GM12874 (cell line): Measurements from ENCODE around the gene ABL1.
A peak's percentile ranks its signal among the peaks of the same experiment; 100 is the strongest.

Source experiments
- CTCF ChIP-seq: IDR thresholded peaks from 2 replicates; pipeline ENCODE4 v1.5.1; 2011; ENCODE audit warnings: low read depth, mild to moderate bottlenecking, control low read depth, low read length, moderate library complexity; ENCODE audit not compliant: insufficient read depth

ABL1 gene

GRCh38 chr9:130893341-130894101 lies 58.5 kb downstream of the ABL1 start:
- TF ChIP-seq CTCF, result 0 out of 2 replicates have a peak, but pooled peaks have one; percentile 32

DNA sequence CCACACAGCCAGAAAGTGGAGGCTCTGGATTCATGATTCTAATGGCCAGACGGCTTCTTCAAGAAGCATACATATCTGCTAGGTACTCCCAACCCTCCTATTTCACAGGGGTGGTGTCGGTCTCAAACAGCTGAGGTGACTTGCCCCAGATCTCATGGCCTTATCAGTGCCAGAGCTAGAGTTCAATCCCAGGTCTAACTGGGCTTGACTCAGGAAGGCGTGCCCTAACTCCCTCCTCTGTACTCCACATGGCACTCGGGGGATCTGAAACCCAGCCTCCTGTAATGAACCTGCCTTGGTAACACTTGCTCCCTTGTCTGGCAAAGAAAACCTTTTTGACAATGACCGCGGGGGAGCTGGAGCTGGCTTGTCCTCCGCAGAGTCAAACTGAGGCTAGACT lies 59.5 kb downstream of the ABL1 start:
- no peak for TF ChIP-seq CTCF

- TF ChIP-seq CTCF, result no peak
These were observed 60.0 kb downstream of the ABL1 start for GRCh38 chr9:130895038-130895437.

DNA sequence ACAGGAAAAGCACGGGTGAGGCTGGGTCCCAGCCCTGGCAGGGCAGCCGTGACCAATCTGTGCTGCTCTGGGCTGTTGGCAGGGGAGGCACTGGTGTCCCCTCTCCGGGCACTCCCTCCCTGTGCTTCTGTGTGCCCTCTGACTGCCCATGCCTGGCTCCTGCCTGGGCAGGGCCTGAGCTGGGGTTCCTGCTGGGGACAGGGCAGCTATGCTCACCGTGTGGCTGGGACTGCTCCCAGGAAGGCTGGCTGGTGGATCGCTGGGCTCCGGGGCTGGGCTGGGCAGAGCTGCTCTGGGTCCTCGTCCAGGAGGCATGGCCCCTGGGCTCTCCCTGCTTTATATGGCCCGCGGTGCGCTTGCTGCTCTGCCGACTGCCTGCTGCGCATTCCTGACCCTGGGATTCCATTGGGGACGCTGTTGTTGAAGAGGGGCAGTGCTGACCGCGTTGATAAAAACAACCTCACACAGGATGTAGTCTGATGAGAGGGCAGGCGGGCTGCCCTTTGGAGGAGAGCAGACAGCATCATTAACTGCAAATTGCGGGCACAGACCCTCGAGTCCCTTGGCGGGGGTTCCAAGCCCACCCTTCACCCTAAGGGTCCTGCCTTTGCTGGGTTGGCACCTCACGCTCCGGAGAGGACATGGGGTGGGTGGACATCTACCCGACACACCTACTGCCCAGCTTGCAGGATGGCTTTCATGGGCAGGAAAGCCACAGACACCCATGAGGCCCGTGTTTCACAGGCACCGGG lies 60.6 kb downstream of the ABL1 start:
- TF ChIP-seq CTCF, result no peak

DNA sequence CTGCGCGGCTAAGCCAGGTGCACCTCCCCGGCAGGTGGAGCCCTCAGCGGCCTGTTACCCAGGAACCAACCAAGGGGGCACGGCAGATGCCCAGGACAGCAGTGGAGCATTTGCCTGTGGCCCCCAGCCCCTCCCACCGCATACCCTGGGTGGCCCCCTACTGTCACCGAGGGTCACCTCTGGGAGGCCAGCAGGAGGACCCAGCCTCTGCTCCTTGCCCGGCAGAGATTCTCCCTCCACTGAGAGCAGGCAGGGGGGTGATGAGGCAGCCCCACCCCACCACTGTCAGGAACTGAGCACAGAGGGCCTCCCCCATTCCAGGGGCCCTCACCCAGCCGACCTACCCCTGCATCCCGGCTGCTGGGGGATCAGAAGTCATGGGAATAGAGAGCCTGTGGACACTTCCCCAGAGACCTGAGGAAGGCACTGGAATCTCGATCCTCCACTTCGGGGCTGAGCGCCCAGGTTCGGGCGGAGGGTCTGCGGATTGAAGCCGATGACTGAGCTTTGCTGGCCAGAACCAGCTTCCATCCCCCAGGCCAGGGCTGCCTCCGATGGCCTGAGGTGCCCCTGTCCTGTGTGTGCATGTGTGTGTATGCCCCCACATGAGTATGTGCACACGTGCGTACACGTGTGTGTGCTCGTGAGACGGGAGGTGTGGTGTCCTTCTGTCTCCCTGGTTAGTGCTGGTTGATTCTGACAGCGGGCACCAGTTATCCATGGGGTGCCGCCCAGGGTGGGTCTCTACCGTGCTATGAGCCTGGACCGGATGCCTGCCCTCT lies 61.4 kb downstream of the ABL1 start, which contains the start of gene QRFP:
Gene QRFP (minus strand): TSS at position 580 of the 782 bp plus-strand sequence. CDS start 2,974 bp downstream, outside the sequence.
- TF ChIP-seq CTCF, result no peak

DNA sequence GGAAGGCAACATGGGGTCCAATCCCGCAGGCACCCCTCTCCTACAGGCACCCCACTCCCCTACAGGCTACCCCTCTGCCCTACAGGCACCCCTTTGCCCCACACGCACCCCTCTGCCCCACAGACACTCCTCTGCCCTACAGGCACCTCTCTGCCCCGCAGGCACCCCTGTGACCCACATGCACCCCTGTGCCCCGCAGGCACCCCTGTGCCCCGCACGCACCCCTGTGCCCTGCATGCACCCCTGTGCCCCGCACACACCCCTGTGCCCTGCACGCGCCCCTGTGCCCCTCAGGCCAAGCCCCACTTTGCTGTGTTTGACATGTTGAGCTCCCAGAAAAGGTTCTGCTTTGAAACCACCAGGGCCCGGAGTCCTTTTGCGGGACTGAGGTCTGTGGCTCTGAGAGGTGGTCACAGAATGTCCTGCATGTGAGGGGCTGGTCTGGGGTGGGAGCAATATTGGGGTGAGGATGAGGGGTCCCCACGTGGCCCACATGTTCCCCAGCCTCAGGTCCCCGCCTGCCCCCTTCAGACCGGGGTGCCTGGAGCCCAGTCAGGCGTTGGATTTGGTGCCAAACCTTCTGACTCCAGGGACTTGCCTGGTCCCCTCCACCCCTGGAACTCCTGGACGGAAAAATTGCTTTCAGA lies 62.2 kb downstream of the ABL1 start:
- no peak for TF ChIP-seq CTCF
